ENCODE data around the gene ARRB1. TPM values are rescaled to one million over a fixed set of nuclear protein-coding genes. Genes with fewer than 3 reads are reported as not detected.

Gene ARRB1
- total RNA-seq, 1 experiment from 2014 or later: 24.2 TPM

DNA sequence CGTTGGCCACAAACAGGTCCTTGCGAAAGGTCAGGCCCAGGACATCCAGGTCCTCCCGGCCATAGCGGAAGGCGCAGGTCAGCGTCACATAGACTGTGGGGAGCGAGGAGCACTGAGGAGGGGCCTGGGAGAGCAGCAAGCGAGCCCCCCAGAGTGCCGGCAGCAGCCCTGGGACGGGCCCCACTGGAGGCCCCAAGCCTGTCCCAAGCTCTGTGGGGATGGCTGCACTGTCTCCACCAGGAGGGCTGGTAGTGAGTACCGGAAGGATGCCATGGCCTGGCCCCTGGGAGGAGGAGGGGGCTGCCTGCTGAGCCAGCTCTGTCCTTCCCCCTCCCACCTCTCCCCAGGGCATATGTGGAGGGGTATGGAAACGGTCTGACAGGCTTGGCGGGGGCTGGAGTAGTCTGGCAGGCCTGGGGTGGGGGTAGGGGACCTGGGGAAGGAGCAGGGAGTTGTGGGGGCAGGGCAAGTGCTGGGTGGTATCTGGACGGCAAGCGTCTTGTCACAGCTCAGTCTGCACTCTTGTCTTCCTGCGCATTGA lies 68.0 kb downstream of the ARRB1 start:
- Histone ChIP-seq H3K27me3 (ENCODE audit: insufficient read depth, low read length) (no peaks in the 10 kb centered on the region), H3K27ac (ENCODE audit: low read depth, low read length) (no peak overlapping the region), H3K79me2 (ENCODE audit: insufficient read depth, low read length) (no peaks in the 10 kb centered on the region), H3K9ac (ENCODE audit: low read length) (no peak overlapping the region), H4K20me1 (ENCODE audit: insufficient read depth) (no peaks in the 10 kb centered on the region), H3K9me3 (ENCODE audit: control insufficient read depth in 1 of 2, insufficient read depth in 1 of 2, low read depth in 1 of 2, low read length in 2 of 2) (no peaks in the 10 kb centered on the region), H3K4me1 (ENCODE audit: control insufficient read depth in 1 of 2, insufficient read depth in 2 of 2, low read length in 2 of 2) (no peaks in the 10 kb centered on the region), H3K4me2 (ENCODE audit: low read length) (no peak overlapping the region), H3K9me2 (ENCODE audit: insufficient read depth) (no peaks in the 10 kb centered on the region), H3K4me3 (replicated peaks in 1 of 2; ENCODE audit: low read depth in 1 of 2, low read length in 2 of 2) (no peak overlapping the region), H3K36me3 (ENCODE audit: control insufficient read depth in 1 of 2, insufficient read depth in 2 of 2, low read length in 2 of 2) (peaks cover 0 to 2% of the 10 kb centered on the region in 2 experiments; a peak in 1 of 4 replicates), H2AFZ (ENCODE audit: low read depth, low read length, poor library complexity, severe bottlenecking) (no peak overlapping the region)
- ChIA-PET POLR2A (no interaction called here), CTCF (no interaction called here), RAD21 (ENCODE audit: low non-redundant PET in 1 of 2, low total read pairs in 2 of 2, uncharacterized antibody in 2 of 2, unreplicated experiment in 2 of 2) (no interaction called here)
- intact Hi-C loops (cut with micrococcal nuclease): loop anchor here (5.0 kb wide), 2 partner anchors 54 to 249 kb away; no protein-coding TSS in a partner anchor
- TF ChIP-seq JUND (IDR thresholded peaks at IDR 0.05): no peak
- TF ChIP-seq, protein P1, sequence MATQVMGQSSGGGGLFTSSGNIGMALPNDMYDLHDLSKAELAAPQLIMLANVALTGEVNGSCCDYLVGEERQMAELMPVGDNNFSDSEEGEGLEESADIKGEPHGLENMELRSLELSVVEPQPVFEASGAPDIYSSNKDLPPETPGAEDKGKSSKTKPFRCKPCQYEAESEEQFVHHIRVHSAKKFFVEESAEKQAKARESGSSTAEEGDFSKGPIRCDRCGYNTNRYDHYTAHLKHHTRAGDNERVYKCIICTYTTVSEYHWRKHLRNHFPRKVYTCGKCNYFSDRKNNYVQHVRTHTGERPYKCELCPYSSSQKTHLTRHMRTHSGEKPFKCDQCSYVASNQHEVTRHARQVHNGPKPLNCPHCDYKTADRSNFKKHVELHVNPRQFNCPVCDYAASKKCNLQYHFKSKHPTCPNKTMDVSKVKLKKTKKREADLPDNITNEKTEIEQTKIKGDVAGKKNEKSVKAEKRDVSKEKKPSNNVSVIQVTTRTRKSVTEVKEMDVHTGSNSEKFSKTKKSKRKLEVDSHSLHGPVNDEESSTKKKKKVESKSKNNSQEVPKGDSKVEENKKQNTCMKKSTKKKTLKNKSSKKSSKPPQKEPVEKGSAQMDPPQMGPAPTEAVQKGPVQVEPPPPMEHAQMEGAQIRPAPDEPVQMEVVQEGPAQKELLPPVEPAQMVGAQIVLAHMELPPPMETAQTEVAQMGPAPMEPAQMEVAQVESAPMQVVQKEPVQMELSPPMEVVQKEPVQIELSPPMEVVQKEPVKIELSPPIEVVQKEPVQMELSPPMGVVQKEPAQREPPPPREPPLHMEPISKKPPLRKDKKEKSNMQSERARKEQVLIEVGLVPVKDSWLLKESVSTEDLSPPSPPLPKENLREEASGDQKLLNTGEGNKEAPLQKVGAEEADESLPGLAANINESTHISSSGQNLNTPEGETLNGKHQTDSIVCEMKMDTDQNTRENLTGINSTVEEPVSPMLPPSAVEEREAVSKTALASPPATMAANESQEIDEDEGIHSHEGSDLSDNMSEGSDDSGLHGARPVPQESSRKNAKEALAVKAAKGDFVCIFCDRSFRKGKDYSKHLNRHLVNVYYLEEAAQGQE (IDR thresholded peaks at IDR 0.05; ENCODE audit: low read depth): no peak
- no peak for TF ChIP-seq CEBPB (IDR thresholded peaks at IDR 0.05; ENCODE audit: low read depth)
- no peak for TF ChIP-seq POLR2A (IDR thresholded peaks at IDR 0.05; ENCODE audit: borderline replicate concordance, extremely low read depth, insufficient read depth, insufficient read length)
- TF ChIP-seq FOSL1 (IDR thresholded peaks at IDR 0.05; ENCODE audit: low read depth): no peak
- TF ChIP-seq RAD21 (IDR thresholded peaks at IDR 0.05; ENCODE audit: low read depth): no peak
- no peak for TF ChIP-seq POLR2AphosphoS5 (IDR thresholded peaks at IDR 0.05; ENCODE audit: low read depth, low read length)
- TF ChIP-seq ZBTB33 (IDR thresholded peaks at IDR 0.05; ENCODE audit: extremely low read depth, insufficient replicate concordance, low read length): no peak
- no peak for TF ChIP-seq SRF (IDR thresholded peaks at IDR 0.05; ENCODE audit: low read depth)
- DNase-seq (ENCODE audit: low read depth, low spot score) (no peak), ATAC-seq (no peak)
- no TSS peak for BruUV-seq (replicated peaks)
